CD14-positive monocyte (primary cell): Measurements from ENCODE around the gene SMARCA4. TPM values are rescaled to one million over a fixed set of nuclear protein-coding genes. Genes with fewer than 3 reads are reported as not detected.

ENCODE experiments used
- DNase-seq, 3 donors: peaks; one replicate each; pipeline ENCODE4 v3.0.0-alpha.2; 2011 to 2022
- H2AFZ ChIP-seq: 2 replicates; pipeline ENCODE4 v1.6.0; 2012; ENCODE audit warnings: mild to moderate bottlenecking, low read depth, low read length, inconsistent platforms; ENCODE audit not compliant: insufficient read depth, poor library complexity, severe bottlenecking
- H3K27ac ChIP-seq, 2 donors: 1 replicate in 1 of 2; 2 replicates in 1 of 2; pipeline ENCODE4 v1.5.1; 2012 to 2013; ENCODE audit warnings: low read length in 2 of 2, control low read depth in 1 of 2, inconsistent platforms in 1 of 2, low read depth in 1 of 2, mild to moderate bottlenecking in 1 of 2
- H3K27me3 ChIP-seq, 2 donors: one replicate each; pipeline versions ENCODE4 v1.6.0 to v1.6.1; 2011 to 2013; ENCODE audit warnings: low read length in 2 of 2; ENCODE audit not compliant: control insufficient read depth in 2 of 2, insufficient read depth in 2 of 2
- H3K36me3 ChIP-seq, 2 donors: replicated peaks in 1 of 2; 1 replicate in 1 of 2; 2 replicates in 1 of 2; pipeline versions ENCODE4 v1.5.1 to v1.6.1; 2012 to 2013; ENCODE audit warnings: low read length in 2 of 2, control low read depth in 1 of 2, inconsistent platforms in 1 of 2, mild to moderate bottlenecking in 1 of 2; ENCODE audit not compliant: insufficient read depth in 2 of 2, control insufficient read depth in 1 of 2
- H3K4me1 ChIP-seq, 2 donors: 1 replicate in 1 of 2; 2 replicates in 1 of 2; pipeline versions ENCODE4 v1.5.1 to v1.6.1; 2012 to 2013; ENCODE audit warnings: low read length in 2 of 2, control low read depth in 1 of 2, inconsistent platforms in 1 of 2, mild to moderate bottlenecking in 1 of 2, moderate library complexity in 1 of 2; ENCODE audit not compliant: insufficient read depth in 2 of 2, control insufficient read depth in 1 of 2
- H3K4me2 ChIP-seq: replicated peaks from 2 replicates; pipeline ENCODE3; 2012; ENCODE audit warnings: low read length, moderate library complexity, mild to moderate bottlenecking; ENCODE audit not compliant: poor library complexity, severe bottlenecking; ENCODE audit errors: extremely low read depth
- H3K4me3 ChIP-seq, 3 experiments: fragments of 200-600 bp in 1 of 3; sonication (generic) in 1 of 3; replicated peaks in 1 of 3; 1 replicate in 2 of 3; 2 replicates in 1 of 3; pipeline ENCODE4 v1.5.1; 2011 to 2013; ENCODE audit warnings: low read length in 3 of 3, mild to moderate bottlenecking in 3 of 3, control low read depth in 2 of 3, low read depth in 2 of 3, inconsistent platforms in 1 of 3, moderate library complexity in 1 of 3
- H3K79me2 ChIP-seq: 2 replicates; pipeline ENCODE4 v1.6.0; 2012; ENCODE audit warnings: mild to moderate bottlenecking, control low read depth, inconsistent platforms, low read length, moderate library complexity; ENCODE audit not compliant: insufficient read depth
- H3K9ac ChIP-seq: 2 replicates; pipeline ENCODE4 v1.6.0; 2017; ENCODE audit warnings: low read length, mild to moderate bottlenecking; ENCODE audit not compliant: insufficient read depth, poor library complexity, severe bottlenecking
- H3K9me3 ChIP-seq, 2 donors: replicated peaks in 1 of 2; 1 replicate in 1 of 2; 2 replicates in 1 of 2; pipeline versions ENCODE4 v1.5.1 to v1.6.1; 2012 to 2013; ENCODE audit warnings: low read length in 2 of 2, control low read depth in 1 of 2; ENCODE audit not compliant: control insufficient read depth in 1 of 2, insufficient read depth in 1 of 2
- H4K20me1 ChIP-seq: 2 replicates; pipeline ENCODE4 v1.6.0; 2012; ENCODE audit warnings: mild to moderate bottlenecking, low read length, control low read depth, moderate library complexity; ENCODE audit not compliant: insufficient read depth
- H3K27ac Mint-ChIP-seq, 7 donors: one replicate each; pipeline ENCODE4 v1.8.0; 2020; ENCODE audit warnings: mild to moderate bottlenecking in 7 of 7, mixed read lengths in 7 of 7, moderate library complexity in 6 of 7, inconsistent platforms in 2 of 7
- H3K27me3 Mint-ChIP-seq, 3 donors: one replicate each; pipeline ENCODE4 v1.8.0; 2021 to 2022; ENCODE audit warnings: low read depth in 3 of 3, mild to moderate bottlenecking in 3 of 3, mixed read lengths in 3 of 3, moderate library complexity in 3 of 3, inconsistent platforms in 1 of 3
- H3K36me3 Mint-ChIP-seq, 2 donors: one replicate each; pipeline ENCODE4 v1.8.0; 2020; ENCODE audit warnings: mixed read lengths in 2 of 2, inconsistent platforms in 1 of 2, mild to moderate bottlenecking in 1 of 2
- H3K4me1 Mint-ChIP-seq: one replicate; pipeline ENCODE4 v1.8.0; 2020; ENCODE audit warnings: mild to moderate bottlenecking, mixed read lengths
- H3K4me3 Mint-ChIP-seq, 2 donors: one replicate each; pipeline ENCODE4 v1.8.0; 2020; ENCODE audit warnings: mild to moderate bottlenecking in 2 of 2, mixed read lengths in 2 of 2, moderate library complexity in 1 of 2
- H3K9me3 Mint-ChIP-seq, 7 donors: one replicate each; pipeline ENCODE4 v1.8.0; 2020 to 2022; ENCODE audit warnings: mixed read lengths in 7 of 7, mild to moderate bottlenecking in 6 of 7, moderate library complexity in 6 of 7, inconsistent platforms in 2 of 7
- CTCF ChIP-seq: fragments of 200-600 bp; IDR thresholded peaks from one replicate; pipeline ENCODE4 v1.8.0; 2022; ENCODE audit warnings: antibody characterized with exemption, mild to moderate bottlenecking
- WGBS: methylation state at CpG from one replicate; pipeline ENCODE4 v1.1.5; 2013; ENCODE audit warnings: missing lambda C conversion rate; ENCODE audit not compliant: insufficient coverage; 5-methylcytosine and 5-hydroxymethylcytosine counted together
- intact Hi-C, 2 donors: fragments of 100-400 bp; cut with micrococcal nuclease; formaldehyde crosslinking; loops; one replicate each; pipeline versions ENCODE4 v1.15.0 to v1.15.1; 2023
- polyA plus RNA-seq, 3 donors: library from polyadenylated mRNA; depleted of rRNA in 1 of 3; unstranded in 2 of 3; stranded (reverse) in 1 of 3; fragments of 300-500 nt in 2 of 3; fragments of >200 nt in 1 of 3; fragmentation: Illumina TruSeq in 2 of 3; gene quantifications; 1 replicate in 2 of 3; 2 replicates in 1 of 3; pipeline ENCODE4 v1.2.3, GENCODE V29; 2012 to 2021

Gene SMARCA4
- polyA plus RNA-seq, 3 donors, result 5.1 to 53.3 (median 7.0) TPM

- Mint-ChIP-seq H3K4me3 (no peak overlapping the region), H3K27me3 (peaks cover 2 to 13% (median 9%) of the 10 kb centered on the region in 3 donors), H3K9me3 (no peaks in the 10 kb centered on the region), H3K36me3 (no peaks in the 10 kb centered on the region), H3K27ac (no peak overlapping the region), H3K4me1 (peaks cover 25% of the 10 kb centered on the region)
- no peaks in the 10 kb centered on the region for H3K79me2 ChIP-seq
- H3K27ac ChIP-seq, result no peak overlapping the region
- H3K4me2 ChIP-seq, result no peak overlapping the region
- no peaks in the 10 kb centered on the region for H4K20me1 ChIP-seq
- peaks cover 20 to 22% of the 10 kb centered on the region in 2 donors for H3K4me1 ChIP-seq
- no peaks in the 10 kb centered on the region for H3K36me3 ChIP-seq
- H3K27me3 ChIP-seq, result no peaks in the 10 kb centered on the region
- DNase-seq, result no peak
- no peak overlapping the region for H3K4me3 ChIP-seq
- WGBS, result 97% methylated on average over 8 of the region's 11 CpGs
- H3K9me3 ChIP-seq, result no peaks in the 10 kb centered on the region
- H2AFZ ChIP-seq, result no peak overlapping the region
- no peak overlapping the region for H3K9ac ChIP-seq
- intact Hi-C loops, result loop anchor here in 1 of 2 donors (10.0 kb wide), 1 partner anchor 56 kb away; no protein-coding TSS in a partner anchor
- TF ChIP-seq CTCF, result no peak
Observed at GRCh38 chr19:11078893-11079292, 118.1 kb downstream of the SMARCA4 start.

GRCh38 chr19:11079999-11080398 lies 119.2 kb downstream of the SMARCA4 start:
- Histone ChIP-seq H3K27ac (no peak overlapping the region), H3K4me1 (peaks cover 9 to 11% of the 10 kb centered on the region in 2 donors), H3K27me3 (no peaks in the 10 kb centered on the region), H2AFZ (no peak overlapping the region), H3K9ac (no peak overlapping the region), H3K9me3 (no peaks in the 10 kb centered on the region), H3K4me2 (no peak overlapping the region), H4K20me1 (no peaks in the 10 kb centered on the region), H3K36me3 (no peaks in the 10 kb centered on the region), H3K79me2 (no peaks in the 10 kb centered on the region), H3K4me3 (no peak overlapping the region)
- DNase-seq, result no peak
- intact Hi-C loops, result loop anchor here (10.0 kb wide), 2 partner anchors 45 to 55 kb away; no protein-coding TSS in a partner anchor
- Mint-ChIP-seq H3K4me3 (no peak overlapping the region), H3K36me3 (no peaks in the 10 kb centered on the region), H3K4me1 (peaks cover 14% of the 10 kb centered on the region), H3K9me3 (no peaks in the 10 kb centered on the region), H3K27me3 (peaks cover 3 to 13% (median 10%) of the 10 kb centered on the region in 3 donors), H3K27ac (no peak overlapping the region)
- TF ChIP-seq CTCF, result no peak
- 100% methylated on average over 4 of the region's 9 CpGs for WGBS
